Thyroid gland (tissue), 4 donors: Measurements from ENCODE around the gene KDM4B. TPM values are rescaled to one million over a fixed set of nuclear protein-coding genes. Genes with fewer than 3 reads are reported as not detected.
A peak's percentile ranks its signal among the peaks of the same experiment; 100 is the strongest.

Experiments used
- DNase-seq, 2 donors: peaks; one replicate each; pipeline ENCODE4 v3.0.0-alpha.2; 2019
- H3K27ac ChIP-seq, 3 donors: fragments of 200-600 bp; sonication (generic); 1 replicate in 2 of 3; 2 replicates in 1 of 3; pipeline ENCODE4 v1.5.1; 2016 to 2019; ENCODE audit warnings: mild to moderate bottlenecking in 1 of 3, moderate library complexity in 1 of 3
- H3K27me3 ChIP-seq: fragments of 200-600 bp; sonication (generic); one replicate; pipeline ENCODE4 v1.5.1; 2019
- H3K36me3 ChIP-seq, 2 donors: fragments of 200-600 bp; sonication (generic); one replicate each; pipeline ENCODE4 v1.5.1; 2016 to 2019
- H3K4me1 ChIP-seq, 2 donors: fragments of 200-600 bp; sonication (generic); one replicate each; pipeline ENCODE4 v1.5.1; 2017 to 2019
- H3K4me3 ChIP-seq, 3 donors: fragments of 200-600 bp; sonication (generic); replicated peaks in 1 of 3; 1 replicate in 2 of 3; 2 replicates in 1 of 3; pipeline ENCODE4 v1.5.1; 2016; ENCODE audit warnings: mild to moderate bottlenecking in 1 of 3
- H3K9me3 ChIP-seq: fragments of 200-600 bp; sonication (generic); one replicate; pipeline ENCODE4 v1.5.1; 2017
- POLR2A ChIP-seq, 2 donors: fragments of 450-650 bp; IDR thresholded peaks; one replicate each; pipeline ENCODE4 v1.6.1; 2017; ENCODE audit warnings: antibody characterized with exemption in 2 of 2, mild to moderate bottlenecking in 2 of 2, moderate library complexity in 1 of 2
- WGBS, 2 donors: methylation state at CpG; one replicate each; pipeline ENCODE4 v1.1.5; 2017; 5-methylcytosine and 5-hydroxymethylcytosine counted together
- intact Hi-C: fragments of 100-400 bp; cut with DNase I; formaldehyde crosslinking; loops from one replicate; pipeline ENCODE4 v1.15.1; 2023
- total RNA-seq, 4 donors: library from RNA; depleted of rRNA; stranded (reverse); fragments of >200 nt; gene quantifications; one replicate each; pipeline ENCODE4 v1.2.3, GENCODE V29; 2016
- TF ChIP-seq, protein P1 (sequence below), 6 experiments: fragments of 200-600 bp in 3 of 6; fragments of 450-650 bp in 3 of 6; sonication (generic) in 3 of 6; IDR thresholded peaks; one replicate each; pipeline ENCODE4 v1.5.1; 2016 to 2019; ENCODE audit warnings: antibody characterized with exemption in 6 of 6, mild to moderate bottlenecking in 2 of 6, inconsistent platforms in 1 of 6, moderate library complexity in 1 of 6

KDM4B gene
- total RNA-seq, 4 donors from 2014 or later = 44.3 to 87.2 (median 75.8) TPM

DNA sequence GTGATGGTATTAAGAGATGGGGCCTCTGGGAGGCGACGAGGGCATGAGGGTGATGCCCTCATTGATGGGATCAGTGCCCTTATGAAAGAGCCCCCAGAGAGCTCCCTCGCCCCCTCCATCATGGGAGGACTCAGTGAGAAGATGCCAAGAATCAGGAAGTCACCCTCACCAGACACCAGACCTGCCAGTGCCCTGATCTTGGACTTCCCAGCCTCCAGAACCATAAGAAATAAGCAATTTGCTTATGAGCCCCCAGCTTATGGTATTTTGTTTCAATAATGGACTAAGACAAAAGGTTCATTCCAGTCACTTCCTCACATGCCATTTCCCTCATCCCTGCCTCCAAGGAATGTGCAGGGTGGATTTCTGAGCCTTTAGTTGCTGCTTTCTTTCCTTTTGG lies 129.7 kb downstream of the KDM4B start:
- no peak overlapping the region for H3K27ac ChIP-seq
- WGBS, 2 donors = 97% methylated on average over 3 of the region's 3 CpGs; no CpG with 5 or more reads in 1 of the 2 donors
- H3K4me3 ChIP-seq = no peak overlapping the region
- H3K27me3 ChIP-seq = no peaks in the 10 kb centered on the region
- TF ChIP-seq, protein P1, sequence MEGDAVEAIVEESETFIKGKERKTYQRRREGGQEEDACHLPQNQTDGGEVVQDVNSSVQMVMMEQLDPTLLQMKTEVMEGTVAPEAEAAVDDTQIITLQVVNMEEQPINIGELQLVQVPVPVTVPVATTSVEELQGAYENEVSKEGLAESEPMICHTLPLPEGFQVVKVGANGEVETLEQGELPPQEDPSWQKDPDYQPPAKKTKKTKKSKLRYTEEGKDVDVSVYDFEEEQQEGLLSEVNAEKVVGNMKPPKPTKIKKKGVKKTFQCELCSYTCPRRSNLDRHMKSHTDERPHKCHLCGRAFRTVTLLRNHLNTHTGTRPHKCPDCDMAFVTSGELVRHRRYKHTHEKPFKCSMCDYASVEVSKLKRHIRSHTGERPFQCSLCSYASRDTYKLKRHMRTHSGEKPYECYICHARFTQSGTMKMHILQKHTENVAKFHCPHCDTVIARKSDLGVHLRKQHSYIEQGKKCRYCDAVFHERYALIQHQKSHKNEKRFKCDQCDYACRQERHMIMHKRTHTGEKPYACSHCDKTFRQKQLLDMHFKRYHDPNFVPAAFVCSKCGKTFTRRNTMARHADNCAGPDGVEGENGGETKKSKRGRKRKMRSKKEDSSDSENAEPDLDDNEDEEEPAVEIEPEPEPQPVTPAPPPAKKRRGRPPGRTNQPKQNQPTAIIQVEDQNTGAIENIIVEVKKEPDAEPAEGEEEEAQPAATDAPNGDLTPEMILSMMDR (IDR thresholded peaks at IDR 0.05) = no peak
- TF ChIP-seq POLR2A (IDR thresholded peaks at IDR 0.05) = no peak
- intact Hi-C loops = no loop called here
- H3K36me3 ChIP-seq = peaks cover 0 to 7% of the 10 kb centered on the region in 2 donors
- H3K4me1 ChIP-seq = peaks cover 4 to 15% of the 10 kb centered on the region in 2 donors
- H3K9me3 ChIP-seq = no peaks in the 10 kb centered on the region
- DNase-seq = no peak

DNA sequence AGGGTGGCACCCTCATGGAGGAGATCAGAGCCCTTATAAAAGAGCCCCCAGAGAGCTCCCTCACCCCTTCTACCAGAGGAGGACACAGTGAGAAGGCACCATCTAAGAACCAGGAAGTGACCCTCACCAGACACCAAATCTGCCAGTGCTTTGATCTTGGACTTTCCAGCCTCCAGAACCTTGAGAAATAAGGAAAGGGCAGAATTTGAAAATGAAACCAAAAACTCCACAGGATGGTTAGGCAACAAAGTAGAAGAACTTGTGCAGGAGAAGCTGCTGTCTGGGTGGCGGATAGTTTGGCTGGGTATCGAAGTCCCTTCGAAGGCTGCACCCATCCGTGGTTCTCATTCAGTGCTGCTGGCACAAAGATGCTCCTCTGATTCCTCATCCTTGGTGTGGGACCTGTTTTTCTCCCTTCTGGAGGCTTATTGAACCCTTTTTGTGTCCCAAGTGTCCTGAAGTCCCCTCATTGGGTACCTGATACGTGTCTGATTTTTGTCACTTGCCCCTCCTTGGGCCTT lies 130.8 kb downstream of the KDM4B start:
- H3K4me3 ChIP-seq = no peak overlapping the region
- DNase-seq = no peak
- no peak overlapping the region for H3K27ac ChIP-seq
- intact Hi-C loops = no loop called here
- no peaks in the 10 kb centered on the region for H3K27me3 ChIP-seq
- H3K4me1 ChIP-seq = peaks cover 8 to 20% of the 10 kb centered on the region in 2 donors
- TF ChIP-seq, protein P1 (IDR thresholded peaks at IDR 0.05) = no peak
- TF ChIP-seq POLR2A (IDR thresholded peaks at IDR 0.05) = no peak
- 95 to 97% methylated on average over 5 of the region's 5 CpGs for WGBS, 2 donors
- peaks cover 0 to 7% of the 10 kb centered on the region in 2 donors for H3K36me3 ChIP-seq
- H3K9me3 ChIP-seq = no peaks in the 10 kb centered on the region

DNA sequence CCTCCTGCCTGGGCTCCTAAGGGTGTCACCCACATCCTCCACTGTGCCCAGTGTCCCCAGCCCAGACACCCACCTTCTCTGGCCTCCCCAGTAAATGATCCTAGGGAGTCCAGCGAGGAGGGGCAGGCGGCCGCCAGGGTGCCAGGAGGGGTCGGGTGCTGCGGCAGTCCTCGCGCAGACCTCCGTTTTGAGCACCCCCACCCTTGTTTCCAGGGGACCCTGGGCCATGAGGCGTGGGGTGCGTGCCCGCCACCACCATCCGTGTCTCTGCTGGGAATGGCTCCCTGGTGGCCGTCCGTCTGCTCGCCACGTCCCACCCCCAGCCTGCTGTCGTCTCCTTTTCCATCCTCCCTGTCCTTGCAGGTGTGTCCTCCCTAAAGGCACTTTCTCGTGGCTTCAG lies 133.0 kb downstream of the KDM4B start:
- Histone ChIP-seq H3K36me3 (peaks cover 4 to 7% of the 10 kb centered on the region in 2 donors), H3K4me3 (no peak overlapping the region), H3K27me3 (no peaks in the 10 kb centered on the region), H3K9me3 (no peaks in the 10 kb centered on the region), H3K4me1 (peaks cover 8 to 20% of the 10 kb centered on the region in 2 donors), H3K27ac (peak overlapping the region in 1 of 3 donors; percentile 1)
- no peak for DNase-seq
- 97 to 99% methylated on average over 14 to 18 of the region's 18 CpGs for WGBS, 2 donors
- intact Hi-C loops = no loop called here
- TF ChIP-seq POLR2A (IDR thresholded peaks at IDR 0.05) = no peak
- TF ChIP-seq, protein P1 (IDR thresholded peaks at IDR 0.05) = no peak

DNA sequence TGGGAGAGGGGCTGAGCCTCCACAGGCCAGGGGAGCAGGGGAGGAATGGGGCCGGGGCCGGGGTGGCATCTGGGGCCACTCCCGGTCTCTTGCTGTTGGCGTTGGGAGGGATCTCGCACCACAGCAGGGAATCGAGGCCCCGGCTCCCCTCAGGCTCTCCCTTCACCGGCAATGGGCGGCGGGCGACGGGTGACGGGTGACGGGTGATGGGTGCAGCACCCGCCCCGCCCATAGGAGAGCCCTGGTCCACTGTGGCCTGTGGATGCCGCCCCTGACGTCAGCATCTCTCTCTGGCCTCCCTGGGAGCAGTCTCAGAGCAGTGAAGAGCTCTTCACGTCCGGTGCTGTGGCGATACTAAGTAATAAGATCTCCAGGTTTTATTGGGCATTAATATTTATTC lies 133.6 kb downstream of the KDM4B start:
- peaks cover 4 to 5% of the 10 kb centered on the region in 2 donors for H3K36me3 ChIP-seq
- DNase-seq = peak in 1 of 2 donors; percentile 15
- no peak for TF ChIP-seq POLR2A (IDR thresholded peaks at IDR 0.05)
- TF ChIP-seq, protein P1 (IDR thresholded peaks at IDR 0.05) = no peak
- H3K4me3 ChIP-seq = no peak overlapping the region
- 82 to 91% methylated on average over 9 to 21 of the region's 21 CpGs for WGBS, 2 donors
- H3K27me3 ChIP-seq = no peaks in the 10 kb centered on the region
- peaks cover 8 to 20% of the 10 kb centered on the region in 2 donors for H3K4me1 ChIP-seq
- peak overlapping the region in 1 of 3 donors; percentile 1 for H3K27ac ChIP-seq
- intact Hi-C loops = no loop called here
- H3K9me3 ChIP-seq = no peaks in the 10 kb centered on the region

DNA sequence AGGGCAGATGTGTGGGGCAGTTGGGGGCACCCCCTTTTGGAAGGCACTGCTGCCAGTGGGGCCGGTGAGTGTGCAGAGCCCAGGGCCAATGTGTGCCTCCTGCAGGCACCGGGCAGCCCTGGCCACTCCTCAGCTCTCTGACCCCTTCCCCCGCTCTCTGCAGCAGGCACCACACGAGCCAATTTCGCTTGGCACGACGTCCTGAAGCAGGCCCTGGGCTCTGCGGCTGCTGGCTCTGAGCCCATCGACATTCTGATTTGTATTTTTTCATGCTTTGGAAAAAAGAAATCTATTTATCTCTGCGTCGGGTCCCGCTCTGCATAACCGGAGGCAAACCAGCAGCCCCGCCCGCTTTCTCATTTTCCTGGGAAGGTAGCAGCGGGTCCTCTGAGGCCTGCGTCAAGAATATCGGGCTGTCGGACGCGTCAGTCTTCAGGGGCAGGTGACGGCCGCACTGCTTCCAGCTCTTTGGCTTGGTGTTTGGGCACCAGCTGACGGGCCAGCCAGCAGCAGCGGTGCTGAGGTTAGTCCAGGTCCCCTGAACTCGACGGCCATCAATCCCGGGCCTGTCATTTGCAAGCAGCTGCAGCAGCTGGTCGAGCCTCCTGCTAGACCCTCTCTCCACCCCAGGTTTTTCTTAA lies 134.3 kb downstream of the KDM4B start:
- no peaks in the 10 kb centered on the region for H3K27me3 ChIP-seq
- DNase-seq = peak; percentile 89 to 92
- H3K9me3 ChIP-seq = no peaks in the 10 kb centered on the region
- peak overlapping the region in 2 of 3 donors; percentile 29 to 65 for H3K27ac ChIP-seq
- no peak overlapping the region for H3K4me3 ChIP-seq
- WGBS, 2 donors = 29 to 31% methylated on average over 16 to 28 of the region's 29 CpGs
- no peak for TF ChIP-seq POLR2A (IDR thresholded peaks at IDR 0.05)
- TF ChIP-seq, protein P1 (IDR thresholded peaks at IDR 0.05) = peak in 1 of 6 experiments; percentile 9
- intact Hi-C loops = no loop called here
- H3K4me1 ChIP-seq = peaks cover 8 to 20% of the 10 kb centered on the region in 2 donors
- peaks cover 0 to 4% of the 10 kb centered on the region in 2 donors for H3K36me3 ChIP-seq
